ENCODE measurements around the gene SLC23A2. TPM values are rescaled to one million over a fixed set of nuclear protein-coding genes. Genes with fewer than 3 reads are reported as not detected.

The SLC23A2 gene
- total RNA-seq, 1 donor = 14.2 TPM

DNA sequence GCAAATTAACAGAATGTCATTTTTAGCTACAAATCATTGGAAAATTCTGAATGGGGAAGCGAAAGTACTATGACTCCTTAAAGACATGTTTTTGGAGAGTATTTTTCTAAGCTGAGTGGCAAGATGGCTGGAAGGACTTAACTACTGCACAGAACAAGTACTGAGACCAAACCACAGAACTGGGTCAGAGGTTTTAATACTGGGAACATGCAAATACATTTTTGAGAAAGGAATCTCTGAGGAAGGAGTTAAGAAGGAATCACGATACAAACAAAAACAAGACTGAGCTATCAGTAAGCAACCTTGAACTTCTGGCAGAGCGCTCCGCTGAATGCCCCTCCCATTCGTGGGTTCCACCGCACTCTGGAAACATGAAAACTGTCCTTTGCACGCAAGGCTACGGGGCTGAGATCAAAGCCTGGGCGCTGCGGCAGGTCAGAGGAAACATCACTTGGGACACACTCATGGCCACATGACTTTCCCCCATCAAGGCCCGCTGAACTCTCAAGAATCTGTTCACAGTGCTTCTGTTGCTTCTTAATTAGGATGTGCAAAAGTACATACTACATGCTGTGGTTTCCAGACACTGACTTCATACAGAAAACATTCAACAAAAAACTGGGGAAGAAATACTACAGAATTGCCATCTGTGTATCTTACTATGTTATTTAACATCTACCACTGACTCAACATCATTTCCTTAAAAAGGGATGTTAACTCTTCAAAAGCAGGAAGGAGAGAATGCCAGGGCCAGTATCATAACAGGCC is 27.8 kb downstream of the SLC23A2 start:
- peak; percentile 93 for DNase-seq (ENCODE audit: low read depth)
- peak overlapping the region; percentile 37 for H3K4me3 ChIP-seq (ENCODE audit: low read depth, low read length)
- TF ChIP-seq CTCF (IDR thresholded peaks at IDR 0.05; ENCODE audit: insufficient read depth, low read depth, low read length) = no peak

- H3K4me3 ChIP-seq (ENCODE audit: low read depth, low read length) = peak overlapping the region; percentile 37
- TF ChIP-seq CTCF (IDR thresholded peaks at IDR 0.05; ENCODE audit: insufficient read depth, low read depth, low read length) = no peak
- no peak for DNase-seq (ENCODE audit: low read depth)
Observed at GRCh38 chr20:4972506-4973251, 28.6 kb downstream of the SLC23A2 start.

DNA sequence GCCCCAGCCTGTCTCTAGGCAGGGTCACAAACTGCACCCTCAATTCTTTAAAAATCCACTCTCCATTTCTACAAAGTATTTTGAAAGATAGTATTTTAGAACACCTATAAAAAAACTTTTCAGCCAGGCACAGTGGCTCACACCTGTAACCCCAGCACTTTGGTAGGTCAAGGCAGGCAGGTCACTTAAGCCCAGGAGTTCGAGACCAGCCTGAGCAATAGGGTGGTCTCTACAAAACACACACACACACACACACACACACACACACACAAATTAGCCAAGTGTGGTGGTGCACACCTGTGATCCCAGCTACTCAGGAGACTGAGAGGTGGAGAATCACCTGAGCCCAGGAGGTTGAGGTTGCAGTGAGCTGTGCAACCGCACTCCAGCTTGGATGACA is 30.2 kb downstream of the SLC23A2 start:
- no peak for TF ChIP-seq CTCF (IDR thresholded peaks at IDR 0.05; ENCODE audit: insufficient read depth, low read depth, low read length)
- H3K4me3 ChIP-seq (ENCODE audit: low read depth, low read length) = no peak overlapping the region
- no peak for DNase-seq (ENCODE audit: low read depth)

- DNase-seq (ENCODE audit: low read depth) = no peak
- no peak overlapping the region for H3K4me3 ChIP-seq (ENCODE audit: low read depth, low read length)
- no peak for TF ChIP-seq CTCF (IDR thresholded peaks at IDR 0.05; ENCODE audit: insufficient read depth, low read depth, low read length)
Observed at GRCh38 chr20:4967752-4968477, 33.4 kb downstream of the SLC23A2 start.

GRCh38 chr20:4966826-4967751 is 34.2 kb downstream of the SLC23A2 start:
- H3K4me3 ChIP-seq (ENCODE audit: low read depth, low read length) = no peak overlapping the region
- TF ChIP-seq CTCF (IDR thresholded peaks at IDR 0.05; ENCODE audit: insufficient read depth, low read depth, low read length) = no peak
- DNase-seq (ENCODE audit: low read depth) = peak; percentile 78

Data from fibroblast of villous mesenchyme (primary cell).